PFSK-1 (cell line): Measurements from ENCODE around the gene OR52K1.

Experiments
- POLR2AphosphoS5 ChIP-seq: IDR thresholded peaks from 2 replicates; pipeline ENCODE4 v1.6.1; 2012; ENCODE audit warnings: low read depth, mild to moderate bottlenecking, control low read depth, low read length, moderate library complexity
- SIN3A ChIP-seq: IDR thresholded peaks from 2 replicates; pipeline ENCODE4 v1.6.1; 2012; ENCODE audit warnings: mild to moderate bottlenecking, low read length, moderate library complexity, borderline replicate concordance; ENCODE audit not compliant: insufficient read depth
- TAF1 ChIP-seq: IDR thresholded peaks from 2 replicates; pipeline ENCODE4 v1.6.1; 2012; ENCODE audit warnings: low read length, control low read depth, borderline replicate concordance; ENCODE audit not compliant: insufficient read depth

DNA sequence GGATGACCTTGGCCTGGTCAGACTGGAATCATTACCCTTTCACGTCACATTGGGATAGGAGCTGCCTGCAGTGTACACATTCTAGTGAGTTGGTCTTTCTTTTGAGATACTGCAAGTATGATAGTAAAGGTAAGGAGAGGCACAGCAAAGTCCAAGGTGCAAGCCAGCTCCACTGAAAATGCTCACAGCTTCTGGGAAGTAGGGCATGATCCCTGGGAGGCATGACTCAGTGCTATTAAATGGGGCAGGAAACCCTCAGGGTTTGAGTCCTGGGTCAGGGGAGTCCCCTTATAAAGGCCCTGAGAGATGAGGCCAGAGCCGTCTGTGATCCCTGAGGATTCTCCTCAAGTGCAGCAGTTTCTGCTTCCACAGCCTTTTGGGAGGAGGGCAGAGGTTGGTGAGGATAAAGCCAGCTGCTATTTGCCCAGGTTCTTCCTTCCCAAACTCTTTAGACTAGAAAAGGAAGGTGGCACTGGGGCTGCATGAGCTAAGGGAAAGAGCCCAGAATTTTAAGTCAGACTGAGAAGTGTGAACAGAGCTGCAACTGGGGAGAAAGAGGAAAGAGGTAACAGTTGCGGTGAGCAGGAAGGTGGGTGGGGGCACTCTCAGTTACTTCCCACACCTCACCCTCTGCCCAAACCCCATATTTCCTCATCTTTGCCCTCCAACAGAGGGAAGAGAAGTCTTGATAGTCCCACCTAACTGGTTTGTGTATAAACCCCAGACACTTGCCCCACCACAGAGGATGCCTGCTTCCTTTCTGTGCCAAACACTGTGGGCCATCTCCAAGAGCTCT is 14.4 kb upstream of the OR52K1 start:
- TF ChIP-seq TAF1 (no peak), POLR2AphosphoS5 (no peak), SIN3A (no peak)
